ENCODE measurements around the gene TANK.
A peak's percentile ranks its signal among the peaks of the same experiment; 100 is the strongest.
"Not testable (repeated sequence)": the region's sequence is repeated elsewhere in the genome, so short reads cannot be mapped to it uniquely, and the experiment has no call there.

The TANK gene, protein sequence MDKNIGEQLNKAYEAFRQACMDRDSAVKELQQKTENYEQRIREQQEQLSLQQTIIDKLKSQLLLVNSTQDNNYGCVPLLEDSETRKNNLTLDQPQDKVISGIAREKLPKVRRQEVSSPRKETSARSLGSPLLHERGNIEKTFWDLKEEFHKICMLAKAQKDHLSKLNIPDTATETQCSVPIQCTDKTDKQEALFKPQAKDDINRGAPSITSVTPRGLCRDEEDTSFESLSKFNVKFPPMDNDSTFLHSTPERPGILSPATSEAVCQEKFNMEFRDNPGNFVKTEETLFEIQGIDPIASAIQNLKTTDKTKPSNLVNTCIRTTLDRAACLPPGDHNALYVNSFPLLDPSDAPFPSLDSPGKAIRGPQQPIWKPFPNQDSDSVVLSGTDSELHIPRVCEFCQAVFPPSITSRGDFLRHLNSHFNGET

DNA sequence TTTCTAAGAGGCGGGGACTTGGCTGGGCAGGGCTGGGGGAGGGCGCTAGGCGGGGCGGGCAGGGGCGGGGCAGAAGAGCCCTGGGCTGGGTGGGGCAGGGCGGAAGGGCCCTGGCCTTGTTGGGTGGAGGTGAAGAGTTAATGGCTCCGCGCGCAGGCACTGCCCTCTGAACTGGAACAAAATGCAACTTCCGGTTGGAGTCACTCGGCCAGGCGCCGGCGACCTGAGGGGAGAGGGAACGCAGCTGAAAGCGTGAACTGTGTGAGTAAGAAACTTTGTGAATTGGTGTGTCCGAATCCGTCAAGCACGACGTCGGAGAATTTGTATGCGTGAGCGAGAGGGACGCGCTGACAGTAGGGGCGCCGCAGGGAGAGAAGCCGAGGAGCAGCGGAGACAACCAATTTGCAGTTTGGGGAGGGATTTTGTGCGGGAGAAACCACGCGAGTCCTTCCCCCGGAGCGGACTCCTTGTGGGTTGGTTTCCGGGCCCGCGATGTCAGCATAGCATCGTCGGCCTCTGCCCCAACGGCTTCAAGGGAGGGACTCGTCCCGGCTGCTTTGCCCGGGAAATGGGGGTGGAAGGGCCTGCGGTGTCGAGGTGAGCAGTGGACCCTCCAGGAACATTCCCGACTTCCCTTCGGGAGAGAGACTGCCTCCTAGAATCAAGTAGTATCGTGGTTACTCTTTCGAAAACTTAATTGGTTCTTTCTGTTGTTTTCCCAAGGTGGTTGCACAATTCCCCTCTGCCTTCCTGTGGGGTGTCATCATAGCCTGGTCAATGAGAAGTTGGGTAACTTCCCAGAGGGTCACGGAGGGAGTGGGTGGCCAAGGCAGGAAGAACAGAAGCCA lies at the start of gene TANK:
TANK (plus strand) TSS at position 203 of the 848 bp plus-strand sequence. CDS start 19,235 bp downstream, outside the sequence.
- DNase-seq: peak; percentile 87

DNA sequence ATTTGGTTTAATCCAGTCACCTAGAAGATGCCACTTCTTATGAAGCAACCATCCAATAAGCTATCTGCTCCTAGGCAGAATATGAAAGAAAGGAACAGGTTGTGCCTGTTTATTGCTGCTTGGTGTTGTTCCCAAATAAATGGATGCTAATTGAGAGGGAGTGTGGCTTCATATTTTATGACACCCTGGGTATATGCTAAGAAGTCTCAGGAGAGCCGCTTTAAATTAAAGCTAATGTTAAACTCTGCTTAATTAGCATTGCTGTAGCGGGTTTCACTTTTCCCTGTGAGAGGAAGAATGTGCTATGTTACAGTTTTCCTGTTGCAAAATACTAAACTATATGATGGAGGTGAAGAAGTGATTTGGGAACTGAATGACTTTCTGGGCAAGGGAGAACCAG lies 48.7 kb upstream of the TANK start:
- no peak for DNase-seq

DNA sequence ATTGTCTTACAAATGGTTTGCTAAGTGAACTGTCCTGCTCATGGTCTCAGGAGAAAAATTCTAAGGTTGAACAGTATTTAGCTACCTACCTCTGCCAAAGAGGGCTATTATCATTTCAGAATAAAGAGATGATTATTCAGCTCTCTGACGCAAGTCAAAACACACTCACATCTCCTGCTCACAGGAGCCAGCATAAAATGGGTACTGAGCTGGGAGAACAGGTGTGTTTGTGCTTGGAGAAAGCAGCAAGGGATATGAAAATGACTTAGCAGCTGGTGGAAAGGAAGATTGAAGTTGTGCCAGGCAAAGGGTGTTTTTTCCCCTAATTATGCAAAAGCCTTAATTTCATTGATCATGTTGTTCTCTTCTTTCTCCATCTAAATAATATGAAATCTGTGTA lies 47.3 kb upstream of the TANK start:
- no peak for DNase-seq

DNA sequence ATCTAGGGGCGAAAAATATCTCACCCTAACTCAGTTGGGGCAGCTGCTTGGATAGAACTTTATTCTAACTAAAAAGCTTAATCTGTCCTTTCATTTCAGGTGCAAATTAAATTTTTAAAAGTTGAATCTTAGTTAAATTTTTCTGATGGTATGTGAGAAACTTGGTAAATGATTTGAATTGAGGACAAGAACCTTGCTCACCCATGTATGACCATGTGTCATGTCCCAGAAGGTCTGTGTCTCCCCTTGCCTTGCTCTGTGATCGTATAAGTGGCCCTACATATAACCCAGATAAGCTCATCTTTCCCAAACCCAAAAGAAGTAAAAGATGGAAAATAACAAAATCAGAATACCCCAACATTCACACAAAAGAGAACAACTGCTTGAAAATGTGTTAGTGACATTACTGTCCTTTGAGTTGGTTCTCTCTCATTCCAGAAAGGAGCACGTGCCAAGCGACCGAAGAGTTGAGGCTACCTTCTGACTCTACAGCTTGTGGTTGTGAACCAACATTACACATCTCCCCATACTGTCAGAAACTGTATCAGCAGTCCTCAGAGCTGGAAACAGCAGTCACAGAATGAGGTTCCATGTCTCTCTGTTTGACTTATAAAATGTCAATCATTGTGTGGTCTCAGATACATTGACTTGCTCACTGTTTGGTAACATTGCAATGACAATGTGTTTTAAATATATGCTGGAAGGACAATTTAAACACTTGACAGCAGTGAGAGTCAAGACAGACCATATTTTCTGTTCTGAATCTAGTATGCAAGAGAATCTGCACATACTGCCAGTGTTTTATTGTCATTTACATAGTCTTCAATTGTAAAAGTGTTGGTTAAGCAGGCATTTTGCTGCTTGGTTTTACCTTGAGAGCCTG lies 46.3 kb upstream of the TANK start:
- DNase-seq: no peak

DNA sequence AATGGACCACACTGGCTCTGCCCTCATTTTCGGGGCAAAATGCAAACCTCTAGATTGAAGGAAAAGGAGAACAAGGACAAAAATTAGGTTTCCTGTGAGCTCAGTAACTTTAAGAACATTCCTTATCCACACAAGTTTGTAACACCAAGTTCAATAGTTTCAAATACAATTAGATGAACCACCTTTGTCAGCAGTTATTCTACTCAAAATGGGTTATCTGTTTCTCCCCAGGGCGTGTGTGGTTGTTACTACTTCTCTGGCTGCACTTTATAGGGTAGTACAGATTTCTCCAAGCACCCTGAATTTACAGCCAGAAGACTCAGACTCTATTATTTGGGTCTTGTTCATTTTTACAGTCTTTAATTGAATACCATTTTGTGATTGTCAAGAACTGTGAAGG lies 45.0 kb upstream of the TANK start:
- DNase-seq: no peak

DNA sequence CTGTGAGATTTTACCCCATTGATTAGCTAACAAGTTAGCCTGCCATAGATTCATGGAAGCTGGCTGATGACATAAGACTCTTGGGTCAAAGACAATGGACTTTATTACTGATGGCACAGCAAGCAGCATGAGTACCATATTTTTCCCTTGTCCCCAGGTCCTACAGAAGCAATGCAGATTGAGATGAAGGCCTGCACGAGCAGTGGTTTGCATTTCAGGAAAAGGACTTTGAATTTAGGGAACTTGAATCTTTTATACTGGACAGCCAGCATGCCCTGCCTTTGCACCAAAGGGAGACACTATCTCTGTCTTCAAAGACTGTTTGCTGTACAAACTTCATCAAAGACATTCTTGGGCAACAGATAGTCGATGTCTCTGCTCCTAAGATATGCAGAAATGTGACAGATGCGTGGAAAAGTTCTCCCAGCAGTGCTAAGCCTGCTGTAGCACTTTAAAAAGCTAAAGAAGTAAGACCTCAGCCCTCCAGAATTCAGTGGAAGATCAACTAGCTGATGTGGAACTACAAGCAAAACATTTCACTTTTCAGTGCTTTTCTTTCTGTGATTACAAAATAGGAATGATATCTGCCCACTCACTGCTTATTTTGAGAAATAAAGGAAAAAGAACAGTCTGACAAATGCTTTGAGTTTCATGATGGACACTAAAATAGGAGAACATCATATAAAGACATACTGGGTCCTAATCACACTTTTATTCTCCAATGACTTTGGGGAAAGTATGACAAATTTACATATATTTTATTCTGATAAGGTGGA lies 44.4 kb upstream of the TANK start:
- DNase-seq: no peak

DNA sequence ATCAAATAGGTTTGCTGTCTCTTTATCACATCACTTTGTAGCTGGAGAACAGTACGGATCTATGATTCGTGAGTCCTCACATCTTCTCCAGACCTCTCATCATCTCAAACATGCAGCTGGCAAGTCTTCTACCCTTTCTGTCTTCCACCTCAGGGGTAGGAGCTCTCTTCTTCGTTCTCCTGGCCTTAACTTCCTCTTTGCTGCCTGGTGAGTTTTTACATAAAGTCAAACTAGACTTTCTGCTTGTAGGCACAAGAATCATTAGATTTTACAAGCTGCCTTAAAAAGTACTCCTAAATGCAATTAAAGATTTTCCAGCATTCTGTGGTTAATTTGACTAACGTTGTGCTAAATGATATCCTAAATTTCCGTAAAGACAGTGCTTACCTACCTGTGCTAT lies 43.7 kb upstream of the TANK start:
- no peak for DNase-seq

DNA sequence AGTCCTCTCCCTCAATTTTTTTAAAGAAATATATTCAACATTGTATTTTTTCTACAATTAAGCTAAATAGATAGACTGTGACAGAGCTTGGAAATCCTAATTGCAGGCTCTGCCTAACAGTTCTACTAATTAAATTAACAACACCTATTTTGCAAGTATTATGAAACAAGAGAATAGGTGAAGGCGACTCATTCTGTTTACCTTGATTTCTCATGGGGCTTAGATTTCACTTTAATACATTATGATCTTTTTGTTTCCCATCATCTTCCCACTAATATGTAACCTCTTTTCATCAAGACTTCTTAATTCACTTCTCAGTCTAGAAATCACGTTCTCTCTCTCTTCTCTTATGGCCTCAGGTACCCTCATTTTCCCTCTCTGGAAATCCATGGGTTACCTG lies 42.7 kb upstream of the TANK start:
- no peak for DNase-seq

DNA sequence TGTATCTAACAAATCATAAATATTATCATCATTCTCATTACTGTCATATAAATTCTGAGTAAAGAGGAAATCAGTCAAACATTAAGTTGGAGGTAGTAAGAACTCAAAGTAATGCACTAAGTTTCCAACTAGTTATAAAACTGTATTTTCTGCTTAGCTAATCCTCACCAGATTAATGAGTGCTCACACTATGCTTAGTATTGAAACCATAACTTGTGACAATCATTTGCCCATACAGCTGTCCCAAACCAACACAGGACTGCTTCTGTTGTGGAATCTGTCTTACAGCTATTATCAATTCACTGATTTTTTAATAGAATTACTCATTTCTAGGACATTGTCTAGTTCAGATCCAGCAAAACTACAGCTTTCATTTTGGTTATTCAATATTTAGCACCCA lies 41.5 kb upstream of the TANK start:
- no peak for DNase-seq

DNA sequence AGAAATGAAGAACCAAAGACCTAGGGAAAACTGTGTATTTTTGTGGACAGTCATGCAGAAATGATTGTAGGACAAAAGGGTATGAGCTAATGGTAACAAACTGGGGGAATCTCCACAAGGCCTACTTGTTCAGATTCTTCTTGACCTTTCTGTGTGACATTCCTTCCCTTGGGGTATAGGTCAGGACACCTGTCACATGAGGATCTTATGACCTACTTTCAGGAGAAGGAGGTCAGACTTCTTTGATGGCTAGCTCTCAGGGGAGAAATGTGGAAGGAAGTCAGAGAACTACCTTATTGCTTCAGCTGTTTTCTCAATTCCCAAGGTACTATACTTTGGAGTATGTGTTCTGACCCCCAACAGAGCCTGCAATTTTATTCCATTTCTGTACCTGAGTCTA lies 40.7 kb upstream of the TANK start:
- no peak for DNase-seq

DNA sequence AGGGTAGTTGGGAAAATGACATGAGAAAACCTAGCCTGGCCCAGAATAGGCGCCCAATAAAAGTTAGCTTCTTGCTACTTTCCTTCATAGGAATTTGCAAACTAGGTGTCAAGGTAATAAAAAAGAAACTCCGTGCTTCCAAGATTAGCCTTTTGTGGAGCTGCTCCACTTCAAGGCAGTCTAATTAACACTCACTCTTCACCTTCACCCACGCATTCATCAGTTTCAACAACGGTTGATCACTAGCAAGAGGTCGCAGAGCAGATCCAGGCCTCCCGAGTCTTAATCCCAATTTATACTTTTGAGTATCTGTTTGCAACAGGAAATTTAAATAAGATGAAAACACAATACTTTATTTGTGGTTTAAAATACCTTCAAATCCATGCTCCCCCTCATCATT lies 39.5 kb upstream of the TANK start:
- DNase-seq: no peak

DNA sequence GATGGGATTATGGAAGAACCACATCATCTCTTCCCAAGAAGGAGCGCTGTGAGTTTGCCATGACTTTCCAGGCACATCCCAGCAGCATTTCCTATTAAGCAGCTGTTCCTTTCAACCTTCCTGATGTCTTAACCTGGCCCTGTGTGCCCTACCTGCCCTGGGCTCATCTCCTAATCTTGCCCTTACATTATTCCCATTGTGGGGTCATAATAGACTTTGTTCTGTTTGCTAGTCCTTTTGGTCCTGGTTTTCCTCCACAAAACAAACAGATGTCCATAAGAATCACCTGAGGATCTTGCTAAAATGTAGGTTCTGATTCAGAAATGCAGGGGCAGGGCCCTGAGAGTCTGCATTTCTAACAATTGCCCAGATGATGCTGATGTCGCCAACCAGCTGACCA lies 38.6 kb upstream of the TANK start:
- DNase-seq: no peak

DNA sequence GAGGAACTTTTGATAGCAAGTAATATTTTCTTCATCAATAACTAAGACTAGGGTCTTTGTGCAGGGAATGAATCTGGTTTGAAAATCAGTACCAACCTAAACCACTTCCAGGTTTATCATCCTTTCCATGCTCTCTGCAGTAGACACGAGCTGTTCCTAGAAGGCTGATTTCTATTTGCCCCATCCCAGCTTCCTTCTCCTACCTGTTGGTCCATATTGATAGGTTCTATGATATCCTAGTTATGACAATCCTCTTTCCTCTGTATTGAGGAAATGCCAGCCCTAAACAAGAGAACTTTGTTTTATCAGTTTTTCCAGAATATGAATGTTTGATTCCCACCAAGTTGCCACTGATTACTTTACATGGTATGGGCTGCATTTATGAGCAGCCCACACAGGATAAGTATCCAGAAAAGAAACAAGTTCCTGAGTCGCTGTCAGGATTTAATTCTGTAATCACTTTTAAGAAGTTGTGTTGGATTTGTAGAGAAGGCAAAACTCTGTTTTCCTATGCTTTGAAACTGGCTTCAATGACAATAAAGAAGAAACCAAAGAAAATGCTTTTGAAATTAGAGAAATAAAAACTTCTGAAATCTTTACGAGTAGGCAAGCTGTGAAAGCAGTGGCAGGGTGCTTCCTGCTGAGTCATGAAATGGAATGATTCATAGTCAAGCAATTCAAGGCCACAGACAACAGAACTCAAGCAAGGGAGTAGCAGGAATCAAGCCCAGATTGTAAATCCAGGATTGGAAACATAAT lies 37.3 kb upstream of the TANK start:
- DNase-seq: no peak

DNA sequence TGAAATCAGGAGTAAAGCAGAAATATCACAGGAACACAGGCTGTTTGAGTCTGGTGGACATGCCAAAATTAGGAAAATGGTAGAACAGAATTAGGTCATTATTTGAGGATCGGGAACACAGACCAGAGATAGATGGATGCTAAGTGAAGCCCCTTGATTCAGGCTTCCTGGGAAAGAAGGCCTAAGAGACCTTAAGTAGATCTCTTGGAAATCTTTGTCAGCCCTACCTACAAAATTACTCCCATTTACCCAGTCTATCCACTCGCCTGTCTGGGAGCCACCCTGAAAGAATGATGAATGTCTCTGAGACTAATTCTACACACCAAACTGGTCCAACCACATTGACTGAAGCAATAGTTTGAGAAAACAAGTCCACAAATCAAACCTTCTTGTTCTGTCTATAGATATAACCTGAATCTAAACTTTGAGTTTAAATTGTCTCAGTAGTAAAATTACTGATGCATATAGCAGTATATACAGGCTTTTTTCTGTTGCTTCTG lies 36.6 kb upstream of the TANK start:
- DNase-seq: no peak

DNA sequence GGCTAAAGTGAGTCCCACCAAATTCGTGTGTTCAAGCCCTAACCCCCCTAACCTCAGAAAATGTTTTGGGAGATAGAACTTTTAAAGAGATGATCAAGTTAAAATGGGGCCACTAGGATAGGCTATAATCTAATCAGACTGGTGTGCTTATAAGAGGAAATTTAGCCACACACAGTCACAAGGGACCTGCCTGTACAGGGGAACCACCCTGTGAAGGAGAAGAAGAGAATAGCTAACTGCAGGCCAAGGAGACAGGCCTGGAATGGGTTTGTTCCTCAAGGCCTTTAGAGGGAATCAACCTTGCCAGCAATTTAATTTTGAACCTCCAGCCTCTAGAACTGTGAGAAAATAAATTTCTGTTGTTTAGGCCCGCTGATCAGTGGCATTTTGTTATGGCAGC lies 36.0 kb upstream of the TANK start:
- no peak for DNase-seq

DNA sequence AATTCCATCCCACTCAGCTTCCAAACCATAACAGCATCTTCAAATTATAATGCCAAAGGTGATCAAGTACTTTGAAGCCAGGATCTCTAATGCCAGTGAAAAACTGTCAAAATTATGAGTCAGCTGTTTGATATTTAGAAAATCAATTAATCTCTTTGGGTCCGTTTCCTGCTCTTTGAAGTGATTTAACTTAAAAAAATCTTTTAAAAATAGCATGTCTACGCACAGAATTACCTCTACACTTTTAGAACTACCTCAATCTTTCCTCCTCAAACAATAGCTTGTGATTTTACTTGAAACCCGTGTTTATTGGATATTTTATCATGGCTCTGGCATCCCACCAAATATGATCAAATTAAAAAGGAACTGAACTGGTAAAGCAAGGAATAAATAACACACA lies 31.3 kb upstream of the TANK start:
- DNase-seq: no peak

DNA sequence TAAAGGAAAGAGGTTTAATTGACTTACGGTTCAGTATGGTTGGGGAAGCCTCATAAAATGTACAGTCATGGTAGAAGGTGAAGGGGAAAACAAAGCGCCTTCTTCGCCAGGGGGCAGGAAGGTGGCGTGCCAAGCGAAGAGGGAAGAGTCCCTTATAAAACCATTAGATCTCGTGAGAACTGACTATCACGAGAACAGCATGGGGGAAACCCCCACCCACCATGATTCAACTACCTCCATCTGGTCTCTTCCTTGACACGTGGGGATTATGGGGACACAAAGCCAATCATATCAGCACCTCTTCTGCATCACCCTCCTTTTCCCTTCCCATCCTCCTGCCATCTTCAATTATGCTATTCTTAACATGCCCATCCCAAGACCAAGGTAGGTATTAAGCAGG lies 29.9 kb upstream of the TANK start:
- no peak for DNase-seq

DNA sequence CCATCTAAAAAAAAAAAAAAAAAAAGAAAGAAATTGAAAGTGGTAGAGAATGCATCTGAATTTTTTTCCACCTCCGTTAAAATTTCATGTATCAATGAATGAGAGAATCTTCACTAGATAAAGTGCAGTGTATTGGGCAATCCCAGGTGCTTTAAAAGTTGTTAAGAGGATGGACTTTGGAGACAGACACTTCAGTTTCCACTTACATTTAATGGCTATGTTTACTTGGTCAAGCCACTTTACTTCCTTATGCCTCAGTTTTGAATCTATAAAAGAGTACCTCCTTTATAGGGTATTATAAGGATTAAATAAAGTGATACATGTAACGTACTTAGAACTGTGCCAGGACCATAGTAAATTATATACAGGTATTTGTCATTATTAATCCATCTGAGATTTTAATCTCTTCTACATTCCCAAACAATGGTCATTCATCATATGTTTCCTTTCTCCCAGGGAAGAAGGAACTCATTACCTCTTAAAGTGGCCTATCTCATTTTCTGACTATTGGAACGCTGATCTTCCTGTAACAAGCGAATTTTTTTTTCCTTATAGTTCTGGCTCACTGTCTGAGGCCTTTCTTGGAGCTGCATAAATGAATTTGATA lies 29.1 kb upstream of the TANK start:
- DNase-seq: no peak

DNA sequence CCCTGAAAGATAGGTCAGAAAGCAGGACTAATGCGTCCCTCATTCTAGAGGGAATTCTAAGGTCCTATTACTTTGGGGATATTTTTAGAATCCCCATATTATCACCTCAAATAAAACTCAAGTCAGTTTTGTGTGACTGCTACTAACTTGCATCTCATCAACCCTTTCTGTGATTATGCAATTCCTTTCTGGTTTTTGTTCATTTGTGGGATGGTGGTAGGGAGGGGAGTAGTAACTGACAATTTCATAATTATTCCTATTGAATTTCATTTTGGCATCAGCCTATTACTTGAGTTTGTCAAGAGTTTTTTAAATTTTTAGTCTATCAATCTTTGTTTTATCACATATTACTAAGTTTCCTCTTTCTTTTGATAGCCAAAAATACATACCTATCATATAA lies 28.4 kb upstream of the TANK start:
- DNase-seq: no peak

DNA sequence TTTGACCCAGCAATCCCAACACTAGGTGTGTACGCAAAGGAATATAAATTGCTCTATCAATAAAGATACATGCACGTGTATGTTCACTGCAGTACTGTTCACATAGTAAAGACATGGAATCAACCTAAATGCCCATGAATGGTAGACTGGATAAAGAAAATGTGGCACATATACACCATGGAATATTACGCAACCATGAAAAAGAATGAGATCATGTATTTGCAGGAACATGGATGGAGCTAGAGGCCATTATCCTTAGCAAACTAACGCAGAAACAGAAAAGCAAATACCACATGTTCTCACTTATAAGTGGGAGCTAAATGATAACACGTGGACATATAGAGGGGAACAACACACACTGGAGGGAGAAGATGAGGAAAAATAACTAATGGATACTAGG lies 27.8 kb upstream of the TANK start:
- DNase-seq: not testable (repeated sequence)

DNA sequence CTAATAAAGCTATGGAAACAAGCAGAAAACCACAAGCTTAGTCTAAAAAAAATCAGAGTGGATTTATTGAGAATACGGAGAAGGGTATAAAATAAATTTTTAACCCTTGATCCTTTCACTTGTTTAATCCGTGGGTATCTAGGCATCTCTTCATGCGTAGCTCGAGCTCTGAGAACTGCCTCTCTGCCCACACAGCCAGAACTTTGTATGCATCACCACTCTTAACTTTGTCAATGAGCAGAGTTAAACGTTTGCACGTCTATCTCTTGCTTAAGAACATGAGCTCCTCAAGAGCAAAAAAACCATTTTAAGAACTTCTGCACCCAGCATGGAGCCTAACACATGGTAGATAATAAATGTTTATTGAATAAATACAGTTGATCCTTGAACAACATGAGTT lies 26.9 kb upstream of the TANK start:
- no peak for DNase-seq
